Testis (tissue), 3 donors: Measurements from ENCODE around the gene IQGAP3. TPM values are rescaled to one million over a fixed set of nuclear protein-coding genes. Genes with fewer than 3 reads are reported as not detected.

Experiments
- DNase-seq: peaks from one replicate; pipeline ENCODE4 v3.0.0-alpha.2; 2019
- H3K27ac ChIP-seq, 2 donors: fragments of 200-600 bp; sonication (generic); one replicate each; pipeline ENCODE4 v1.5.1; 2019
- H3K27me3 ChIP-seq: fragments of 200-600 bp; sonication (generic); one replicate; pipeline ENCODE4 v1.5.1; 2019
- H3K36me3 ChIP-seq: fragments of 200-600 bp; sonication (generic); one replicate; pipeline ENCODE4 v1.5.1; 2017; ENCODE audit warnings: low read depth; ENCODE audit errors: missing control alignments
- H3K4me1 ChIP-seq: fragments of 200-600 bp; sonication (generic); one replicate; pipeline ENCODE4 v1.5.1; 2019
- H3K4me3 ChIP-seq, 2 donors: fragments of 200-600 bp; sonication (generic); one replicate each; pipeline ENCODE4 v1.5.1; 2017 to 2019
- H3K9me3 ChIP-seq: fragments of 200-600 bp; sonication (generic); one replicate; pipeline ENCODE4 v1.5.1; 2017
- POLR2A ChIP-seq: fragments of 450-650 bp; IDR thresholded peaks from one replicate; pipeline ENCODE4 v1.6.1; 2017; ENCODE audit warnings: antibody characterized with exemption, mild to moderate bottlenecking, moderate library complexity
- WGBS, 2 donors: methylation state at CpG; one replicate each; pipeline ENCODE4 v1.1.5; 2018; 5-methylcytosine and 5-hydroxymethylcytosine counted together
- intact Hi-C: fragments of 100-400 bp; cut with DNase I; formaldehyde crosslinking; loops from one replicate; pipeline ENCODE4 v1.15.1; 2023; ENCODE audit warnings: low total_unique reads
- polyA plus RNA-seq: library from polyadenylated mRNA; stranded (reverse); fragments of 350-450 nt; fragmentation: Illumina TruSeq; extraction: RNeasy Lipid Tissue Mini Kit (QIAGEN cat#74804); gene quantifications from one replicate; pipeline ENCODE4 v1.2.3, GENCODE V29; 2014; ENCODE audit warnings: low read depth, low replicate concordance; ENCODE audit not compliant: insufficient read depth
- total RNA-seq, 2 donors: library from RNA; depleted of rRNA; stranded (reverse); fragments of >200 nt; gene quantifications; one replicate each; pipeline ENCODE4 v1.2.3, GENCODE V29; 2016
- TF ChIP-seq, protein P1 (sequence below), 3 experiments: fragments of 450-650 bp in 2 of 3; fragments of 200-600 bp in 1 of 3; sonication (generic) in 1 of 3; IDR thresholded peaks; one replicate each; pipeline ENCODE4 v1.5.1; 2016 to 2019; ENCODE audit warnings: antibody characterized with exemption in 3 of 3, mild to moderate bottlenecking in 2 of 3, moderate library complexity in 1 of 3

IQGAP3 gene
- total and polyA plus RNA-seq, 3 donors from 2014 or later: 5.6 to 13.4 (median 8.2) TPM

DNA sequence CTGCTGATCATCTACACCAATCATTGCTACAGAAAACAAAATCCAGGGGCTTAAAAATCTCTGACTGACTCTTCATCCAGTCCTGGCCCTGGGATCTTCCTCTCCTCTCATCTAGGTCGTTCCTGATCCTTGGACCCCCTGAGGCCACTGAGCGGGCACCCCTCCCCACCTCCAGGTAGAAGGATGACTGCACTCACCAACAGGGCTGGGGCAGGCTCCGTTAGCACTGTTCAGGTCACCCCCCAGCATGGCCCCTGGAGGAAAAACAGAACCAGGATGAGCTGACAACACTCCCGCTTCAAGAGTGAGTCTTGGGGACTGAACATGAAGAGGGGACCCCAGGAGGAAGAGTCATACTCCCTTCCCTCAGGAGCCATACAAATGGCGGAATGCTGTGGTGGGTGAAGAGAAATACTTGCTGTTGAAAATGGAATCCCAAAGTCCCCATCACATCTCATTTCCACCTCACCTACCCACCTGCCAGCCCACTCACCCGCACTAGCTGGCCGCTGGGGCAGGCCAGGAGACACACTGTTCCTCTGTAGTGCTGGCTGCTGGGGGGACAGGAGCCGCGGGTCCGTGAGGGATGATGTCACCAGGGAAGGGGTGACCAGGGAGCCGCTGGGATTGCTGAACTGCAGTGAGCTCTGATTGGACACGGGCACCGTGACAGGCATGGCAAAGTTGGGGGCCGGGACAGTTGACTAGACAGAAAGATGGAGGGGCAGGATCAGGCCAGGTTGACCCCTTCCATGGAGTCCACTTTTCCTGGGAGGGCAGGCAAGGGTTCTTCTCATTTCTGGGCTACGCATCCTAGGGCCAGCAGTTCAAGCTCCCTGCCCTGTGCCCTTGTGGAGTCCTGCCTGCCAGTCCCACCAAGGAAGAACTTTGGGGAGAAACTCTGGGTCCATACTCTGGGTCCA is 93.0 kb downstream of the IQGAP3 start:
- Histone ChIP-seq H3K27ac (no peak overlapping the region), H3K9me3 (no peaks in the 10 kb centered on the region), H3K4me3 (no peak overlapping the region), H3K27me3 (no peaks in the 10 kb centered on the region), H3K36me3 (no peaks in the 10 kb centered on the region), H3K4me1 (peaks cover 17% of the 10 kb centered on the region)
- WGBS, 2 donors: 82 to 89% methylated on average over 10 to 15 of the region's 15 CpGs
- TF ChIP-seq, protein P1, sequence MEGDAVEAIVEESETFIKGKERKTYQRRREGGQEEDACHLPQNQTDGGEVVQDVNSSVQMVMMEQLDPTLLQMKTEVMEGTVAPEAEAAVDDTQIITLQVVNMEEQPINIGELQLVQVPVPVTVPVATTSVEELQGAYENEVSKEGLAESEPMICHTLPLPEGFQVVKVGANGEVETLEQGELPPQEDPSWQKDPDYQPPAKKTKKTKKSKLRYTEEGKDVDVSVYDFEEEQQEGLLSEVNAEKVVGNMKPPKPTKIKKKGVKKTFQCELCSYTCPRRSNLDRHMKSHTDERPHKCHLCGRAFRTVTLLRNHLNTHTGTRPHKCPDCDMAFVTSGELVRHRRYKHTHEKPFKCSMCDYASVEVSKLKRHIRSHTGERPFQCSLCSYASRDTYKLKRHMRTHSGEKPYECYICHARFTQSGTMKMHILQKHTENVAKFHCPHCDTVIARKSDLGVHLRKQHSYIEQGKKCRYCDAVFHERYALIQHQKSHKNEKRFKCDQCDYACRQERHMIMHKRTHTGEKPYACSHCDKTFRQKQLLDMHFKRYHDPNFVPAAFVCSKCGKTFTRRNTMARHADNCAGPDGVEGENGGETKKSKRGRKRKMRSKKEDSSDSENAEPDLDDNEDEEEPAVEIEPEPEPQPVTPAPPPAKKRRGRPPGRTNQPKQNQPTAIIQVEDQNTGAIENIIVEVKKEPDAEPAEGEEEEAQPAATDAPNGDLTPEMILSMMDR (IDR thresholded peaks at IDR 0.05): no peak
- no peak for TF ChIP-seq POLR2A
- DNase-seq: no peak
- intact Hi-C loops: no loop called here

GRCh38 chr1:156478250-156478627 is 94.1 kb downstream of the IQGAP3 start:
- Histone ChIP-seq H3K36me3 (no peaks in the 10 kb centered on the region), H3K4me1 (peaks cover 17% of the 10 kb centered on the region), H3K27ac (peak overlapping the region in 1 of 2 donors; percentile 58), H3K9me3 (no peaks in the 10 kb centered on the region), H3K4me3 (no peak overlapping the region), H3K27me3 (no peaks in the 10 kb centered on the region)
- no peak for TF ChIP-seq POLR2A
- TF ChIP-seq, protein P1 (IDR thresholded peaks at IDR 0.05): no peak
- intact Hi-C loops: no loop called here
- WGBS, 2 donors: 91 to 97% methylated on average over 8 of the region's 8 CpGs
- DNase-seq: no peak

DNA sequence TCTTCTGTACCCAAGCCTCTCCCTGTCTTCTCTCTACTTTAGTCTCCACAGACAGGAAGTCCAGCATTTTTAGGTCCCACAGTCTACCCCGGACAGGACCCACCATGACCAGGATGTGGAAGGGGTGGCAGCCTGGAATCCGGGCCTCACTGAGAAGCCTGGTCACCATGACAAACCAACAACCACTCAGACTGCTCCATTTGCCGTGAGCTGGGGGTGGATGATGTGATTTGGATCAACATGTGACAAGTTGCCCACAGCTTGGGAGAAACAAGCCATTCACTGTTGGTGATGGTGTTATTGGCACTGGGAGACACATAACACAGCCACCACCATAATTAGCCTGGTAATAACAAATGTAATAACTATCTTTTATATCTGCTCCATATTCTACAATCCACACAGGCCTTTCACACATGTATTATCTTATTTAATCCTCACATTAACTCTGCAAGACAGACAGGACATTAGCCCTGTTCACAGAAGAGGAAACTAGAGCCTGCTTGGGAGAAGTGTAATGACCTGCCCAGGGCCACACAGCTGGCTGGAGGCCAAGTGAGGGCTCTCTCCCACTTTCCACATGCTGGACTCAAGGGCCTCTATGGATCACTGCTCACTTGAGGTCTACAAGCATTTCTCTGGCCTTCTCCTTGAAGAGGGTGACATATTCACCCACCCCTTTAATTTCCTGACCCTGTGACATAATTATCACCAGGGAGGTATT is 94.7 kb downstream of the IQGAP3 start:
- peaks cover 17% of the 10 kb centered on the region for H3K4me1 ChIP-seq
- no peaks in the 10 kb centered on the region for H3K27me3 ChIP-seq
- 56 to 71% methylated on average over 3 of the region's 3 CpGs for WGBS, 2 donors
- no peaks in the 10 kb centered on the region for H3K9me3 ChIP-seq
- intact Hi-C loops: no loop called here
- H3K27ac ChIP-seq: peak overlapping the region; percentile 58 to 68
- H3K4me3 ChIP-seq: no peak overlapping the region
- H3K36me3 ChIP-seq: no peaks in the 10 kb centered on the region
- DNase-seq: no peak
- TF ChIP-seq POLR2A: no peak
- TF ChIP-seq, protein P1 (IDR thresholded peaks at IDR 0.05): no peak

DNA sequence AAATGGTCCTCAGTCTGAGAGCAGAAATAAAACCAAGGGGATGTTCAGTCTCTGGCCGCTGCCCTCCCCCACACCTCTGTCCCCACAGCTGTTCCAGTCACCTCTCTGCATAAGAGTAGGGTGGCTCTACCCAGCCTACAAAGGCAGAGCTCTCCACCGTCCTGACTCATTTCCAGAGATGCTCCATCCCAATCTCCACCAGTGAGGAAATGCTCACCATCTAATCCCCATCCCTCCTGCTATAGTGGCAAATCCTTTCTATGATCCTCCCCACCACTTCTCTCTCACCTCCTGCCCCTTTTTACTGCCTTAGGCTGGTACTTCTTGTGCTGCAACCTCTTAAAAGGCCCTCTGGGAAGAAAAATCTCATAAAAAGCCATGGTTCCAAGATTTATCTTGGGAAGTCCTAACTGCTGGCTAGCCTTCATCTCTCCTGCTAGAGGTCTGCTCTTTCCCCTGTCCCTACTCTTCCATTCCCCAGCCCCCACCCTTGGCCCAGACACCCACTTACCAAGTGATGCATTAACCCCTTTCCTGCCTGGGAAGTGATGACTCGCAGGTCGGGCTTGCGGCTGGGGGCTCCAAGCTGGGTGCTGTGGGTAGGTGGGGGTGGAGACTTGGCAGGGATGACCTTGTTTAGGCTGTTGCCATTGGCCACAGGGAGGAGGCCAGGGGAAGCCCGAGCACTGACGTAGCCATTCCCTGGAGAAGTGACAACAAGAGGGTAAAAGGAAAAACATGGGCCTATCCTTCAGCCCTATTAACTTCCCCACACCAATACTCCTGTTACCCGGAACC is 95.7 kb downstream of the IQGAP3 start:
- H3K4me1 ChIP-seq: peaks cover 21% of the 10 kb centered on the region

More for the DNA sequence above, 95.7 kb downstream of the IQGAP3 start:
- no peak for TF ChIP-seq POLR2A
- TF ChIP-seq, protein P1 (IDR thresholded peaks at IDR 0.05): no peak
- H3K9me3 ChIP-seq: no peaks in the 10 kb centered on the region
- intact Hi-C loops: no loop called here
- H3K36me3 ChIP-seq: no peaks in the 10 kb centered on the region
- no peak for DNase-seq
- H3K4me3 ChIP-seq: no peak overlapping the region
- 48 to 57% methylated on average over 8 of the region's 8 CpGs for WGBS, 2 donors
- H3K27me3 ChIP-seq: no peaks in the 10 kb centered on the region
- peak overlapping the region; percentile 63 to 68 for H3K27ac ChIP-seq
